A549 (cell line): ENCODE measurements around the gene ILK.

Experiments used
- HDAC2 ChIP-seq: fragments of 200-600 bp; sonication (generic); IDR thresholded peaks from 2 replicates; pipeline ENCODE4 v1.6.1; 2016
- HOXB13 ChIP-seq: fragments of 250-450 bp; sonication (Bioruptor Pico); IDR thresholded peaks from 2 replicates; pipeline ENCODE4 v1.5.0; 2020; ENCODE audit warnings: low read depth, mild to moderate bottlenecking, moderate library complexity
- JUNB ChIP-seq: fragments of >200 bp; sonication (Bioruptor Twin); formaldehyde crosslinking; IDR thresholded peaks from 2 replicates; pipeline ENCODE4 v1.6.1; 2016
- KDM5A ChIP-seq: fragments of 200-600 bp; sonication (generic); IDR thresholded peaks from 2 replicates; pipeline ENCODE4 v1.6.1; 2016; ENCODE audit warnings: antibody characterized with exemption, mild to moderate bottlenecking
- PHF8 ChIP-seq: fragments of 200-600 bp; sonication (generic); IDR thresholded peaks from 2 replicates; pipeline ENCODE4 v1.6.1; 2016; ENCODE audit warnings: low read depth, mild to moderate bottlenecking, antibody characterized with exemption, moderate library complexity, borderline replicate concordance
- POLR2A ChIP-seq: IDR thresholded peaks from 2 replicates; pipeline ENCODE4 v1.6.1; 2012; ENCODE audit warnings: mild to moderate bottlenecking, low read length
- RCOR1 ChIP-seq: fragments of 150-350 bp; IDR thresholded peaks from 2 replicates; pipeline ENCODE4 v1.6.1; 2014; ENCODE audit warnings: antibody characterized with exemption, low read length, low read depth
- ZFP36 ChIP-seq: fragments of 450-650 bp; IDR thresholded peaks from 2 replicates; pipeline ENCODE4 v1.6.1; 2014; ENCODE audit warnings: borderline replicate concordance; ENCODE audit not compliant: partially characterized antibody
- TF ChIP-seq, protein P1 (sequence below): fragments of >200 bp; sonication (Bioruptor Twin); formaldehyde crosslinking; IDR thresholded peaks from 3 replicates; pipeline ENCODE4 v1.5.1; 2016

DNA sequence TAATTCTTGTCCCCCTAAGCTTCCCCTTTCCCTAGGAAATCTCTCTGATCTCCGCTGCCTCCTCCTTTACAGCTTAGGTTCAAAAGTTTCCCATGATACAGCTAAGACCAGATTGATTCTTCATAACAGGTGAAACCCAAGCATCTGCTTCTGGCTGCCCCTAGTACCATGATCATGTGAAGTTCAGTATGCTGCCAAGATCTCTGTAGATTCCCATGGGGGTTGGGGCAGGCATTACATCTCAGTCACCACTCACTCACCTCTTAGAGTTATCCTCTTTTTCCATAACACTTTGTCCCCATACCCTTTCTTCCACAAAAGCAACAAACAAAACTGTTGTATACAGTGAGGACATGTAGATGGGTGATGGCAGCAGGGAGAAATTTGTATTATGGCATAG is 44.2 kb upstream of the ILK start:
- TF ChIP-seq RCOR1 (no peak), HOXB13 (CRISPR knock-in tag) (no peak), POLR2A (no peak), ZFP36 (no peak), JUNB (no peak), HDAC2 (no peak), PHF8 (no peak), KDM5A (no peak)
- TF ChIP-seq, protein P1, sequence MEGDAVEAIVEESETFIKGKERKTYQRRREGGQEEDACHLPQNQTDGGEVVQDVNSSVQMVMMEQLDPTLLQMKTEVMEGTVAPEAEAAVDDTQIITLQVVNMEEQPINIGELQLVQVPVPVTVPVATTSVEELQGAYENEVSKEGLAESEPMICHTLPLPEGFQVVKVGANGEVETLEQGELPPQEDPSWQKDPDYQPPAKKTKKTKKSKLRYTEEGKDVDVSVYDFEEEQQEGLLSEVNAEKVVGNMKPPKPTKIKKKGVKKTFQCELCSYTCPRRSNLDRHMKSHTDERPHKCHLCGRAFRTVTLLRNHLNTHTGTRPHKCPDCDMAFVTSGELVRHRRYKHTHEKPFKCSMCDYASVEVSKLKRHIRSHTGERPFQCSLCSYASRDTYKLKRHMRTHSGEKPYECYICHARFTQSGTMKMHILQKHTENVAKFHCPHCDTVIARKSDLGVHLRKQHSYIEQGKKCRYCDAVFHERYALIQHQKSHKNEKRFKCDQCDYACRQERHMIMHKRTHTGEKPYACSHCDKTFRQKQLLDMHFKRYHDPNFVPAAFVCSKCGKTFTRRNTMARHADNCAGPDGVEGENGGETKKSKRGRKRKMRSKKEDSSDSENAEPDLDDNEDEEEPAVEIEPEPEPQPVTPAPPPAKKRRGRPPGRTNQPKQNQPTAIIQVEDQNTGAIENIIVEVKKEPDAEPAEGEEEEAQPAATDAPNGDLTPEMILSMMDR: no peak
